OCI-LY1 (cell line): ENCODE measurements around the gene OR8S1.

ENCODE experiments used
- CTCF ChIP-seq: fragments of 200-600 bp; sonication (generic), shearing (Covaris generic); IDR thresholded peaks from 2 replicates; pipeline ENCODE4 v1.5.1; 2017; ENCODE audit warnings: mild to moderate bottlenecking, antibody characterized with exemption, low read length, moderate library complexity, mixed read lengths
- EZH2 ChIP-seq: fragments of 200-600 bp; sonication (generic), shearing (Covaris generic); IDR thresholded peaks from 2 replicates; pipeline ENCODE4 v1.8.0; 2017; ENCODE audit warnings: borderline replicate concordance, mixed run types, mild to moderate bottlenecking, antibody characterized with exemption, low read length, moderate library complexity, mixed read lengths

- TF ChIP-seq CTCF: no peak
- TF ChIP-seq EZH2: no peak
Measured at GRCh38 chr12:48525332-48525731, at the start of gene OR8S1.
